ENCODE measurements around the gene CHST11.

DNA sequence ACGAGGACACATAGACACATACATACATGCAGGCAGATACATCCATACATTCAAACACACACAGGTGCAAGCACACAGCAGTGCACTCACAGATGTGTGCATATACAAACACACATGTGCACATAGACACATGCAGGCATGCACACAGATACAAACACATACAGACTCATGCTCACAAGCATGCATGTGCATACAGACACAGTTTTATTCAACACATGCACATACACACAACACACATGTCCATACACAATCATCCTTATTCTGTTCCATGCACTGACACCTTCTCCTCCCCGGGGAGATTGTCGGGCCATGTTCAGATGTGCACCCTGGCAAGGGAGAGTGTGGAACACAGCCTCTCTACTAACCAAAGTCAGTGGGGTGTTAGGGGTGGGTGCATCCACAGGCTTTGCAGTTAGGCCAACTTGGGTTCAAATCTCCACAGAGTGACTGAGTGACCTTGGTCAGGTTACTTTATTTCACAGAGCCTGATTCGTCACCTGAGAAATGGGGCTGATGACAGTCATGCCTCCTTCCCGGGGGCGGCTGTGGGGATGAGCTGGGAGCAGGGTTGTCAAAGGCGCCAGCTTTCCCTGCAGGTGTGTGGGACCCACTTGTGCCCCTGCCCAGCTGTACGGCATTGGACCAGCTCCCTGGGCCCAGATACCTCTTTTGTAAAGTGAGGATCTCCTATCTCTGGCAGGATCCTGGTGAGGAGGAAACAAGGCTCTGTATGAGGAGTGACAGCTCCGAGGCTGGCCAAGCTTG is 251.2 kb downstream of the CHST11 start:
- TF ChIP-seq, protein P1, sequence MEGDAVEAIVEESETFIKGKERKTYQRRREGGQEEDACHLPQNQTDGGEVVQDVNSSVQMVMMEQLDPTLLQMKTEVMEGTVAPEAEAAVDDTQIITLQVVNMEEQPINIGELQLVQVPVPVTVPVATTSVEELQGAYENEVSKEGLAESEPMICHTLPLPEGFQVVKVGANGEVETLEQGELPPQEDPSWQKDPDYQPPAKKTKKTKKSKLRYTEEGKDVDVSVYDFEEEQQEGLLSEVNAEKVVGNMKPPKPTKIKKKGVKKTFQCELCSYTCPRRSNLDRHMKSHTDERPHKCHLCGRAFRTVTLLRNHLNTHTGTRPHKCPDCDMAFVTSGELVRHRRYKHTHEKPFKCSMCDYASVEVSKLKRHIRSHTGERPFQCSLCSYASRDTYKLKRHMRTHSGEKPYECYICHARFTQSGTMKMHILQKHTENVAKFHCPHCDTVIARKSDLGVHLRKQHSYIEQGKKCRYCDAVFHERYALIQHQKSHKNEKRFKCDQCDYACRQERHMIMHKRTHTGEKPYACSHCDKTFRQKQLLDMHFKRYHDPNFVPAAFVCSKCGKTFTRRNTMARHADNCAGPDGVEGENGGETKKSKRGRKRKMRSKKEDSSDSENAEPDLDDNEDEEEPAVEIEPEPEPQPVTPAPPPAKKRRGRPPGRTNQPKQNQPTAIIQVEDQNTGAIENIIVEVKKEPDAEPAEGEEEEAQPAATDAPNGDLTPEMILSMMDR (IDR thresholded peaks at IDR 0.05): no peak
- TF ChIP-seq POLR2A (IDR thresholded peaks at IDR 0.05; ENCODE audit: low read depth) (no peak), POLR2AphosphoS5 (IDR thresholded peaks at IDR 0.05) (no peak)

Data from esophagus muscularis mucosa (tissue), 3 donors.